GM20000 (cell line): ENCODE data around the gene ORMDL2.
"Not testable (repeated sequence)": the region's sequence is repeated elsewhere in the genome, so short reads cannot be mapped to it uniquely, and the experiment has no call there.

Source experiments
- DNase-seq: peaks from one replicate; pipeline ENCODE4 v3.0.0; 2012; ENCODE audit warnings: low spot score
- TF ChIP-seq, protein P1 (sequence below): IDR thresholded peaks from 2 replicates; pipeline ENCODE4 v1.5.1; 2012; ENCODE audit warnings: mild to moderate bottlenecking, control low read depth; ENCODE audit errors: extremely low read depth, missing control alignments

ORMDL2 gene

DNA sequence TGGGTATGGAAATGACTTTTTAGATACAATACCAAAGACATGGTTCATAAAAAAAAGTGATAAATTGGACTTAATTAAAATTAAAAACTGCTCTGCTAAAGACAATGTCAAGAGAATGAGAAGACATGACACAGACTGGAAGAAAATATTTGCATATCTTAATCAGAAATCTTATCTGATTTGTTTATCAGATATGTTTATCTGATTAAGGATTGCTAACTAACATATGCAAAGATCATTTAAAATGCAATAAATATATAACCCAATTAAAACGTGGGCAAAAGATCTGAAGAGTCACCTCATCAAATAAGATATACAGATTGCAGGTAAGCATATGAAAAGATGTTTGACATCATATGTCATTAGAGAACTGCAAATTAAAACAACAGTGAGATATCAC lies 34.9 kb downstream of the ORMDL2 start:
- DNase-seq: no peak
- TF ChIP-seq, protein P1, sequence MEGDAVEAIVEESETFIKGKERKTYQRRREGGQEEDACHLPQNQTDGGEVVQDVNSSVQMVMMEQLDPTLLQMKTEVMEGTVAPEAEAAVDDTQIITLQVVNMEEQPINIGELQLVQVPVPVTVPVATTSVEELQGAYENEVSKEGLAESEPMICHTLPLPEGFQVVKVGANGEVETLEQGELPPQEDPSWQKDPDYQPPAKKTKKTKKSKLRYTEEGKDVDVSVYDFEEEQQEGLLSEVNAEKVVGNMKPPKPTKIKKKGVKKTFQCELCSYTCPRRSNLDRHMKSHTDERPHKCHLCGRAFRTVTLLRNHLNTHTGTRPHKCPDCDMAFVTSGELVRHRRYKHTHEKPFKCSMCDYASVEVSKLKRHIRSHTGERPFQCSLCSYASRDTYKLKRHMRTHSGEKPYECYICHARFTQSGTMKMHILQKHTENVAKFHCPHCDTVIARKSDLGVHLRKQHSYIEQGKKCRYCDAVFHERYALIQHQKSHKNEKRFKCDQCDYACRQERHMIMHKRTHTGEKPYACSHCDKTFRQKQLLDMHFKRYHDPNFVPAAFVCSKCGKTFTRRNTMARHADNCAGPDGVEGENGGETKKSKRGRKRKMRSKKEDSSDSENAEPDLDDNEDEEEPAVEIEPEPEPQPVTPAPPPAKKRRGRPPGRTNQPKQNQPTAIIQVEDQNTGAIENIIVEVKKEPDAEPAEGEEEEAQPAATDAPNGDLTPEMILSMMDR: no peak

DNA sequence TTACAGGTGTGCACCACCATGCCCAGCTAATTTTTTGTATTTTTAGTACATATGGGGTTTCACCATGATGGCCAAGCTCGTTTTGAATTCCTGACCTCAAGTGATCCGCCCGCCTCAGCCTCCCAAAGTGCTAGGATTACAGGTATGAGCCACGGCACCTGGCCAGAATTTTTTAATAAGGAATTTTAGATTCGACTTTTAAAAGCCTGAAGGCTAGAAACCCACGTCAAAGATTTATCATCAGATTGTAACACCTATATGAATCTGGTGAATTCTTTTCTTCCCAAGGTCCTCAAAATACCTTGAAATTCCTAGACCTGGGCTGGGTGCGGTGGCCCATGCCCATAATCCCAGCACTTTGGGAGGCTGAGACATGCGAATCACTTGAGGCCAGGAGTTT lies 43.6 kb downstream of the ORMDL2 start:
- TF ChIP-seq, protein P1: no peak
- no peak for DNase-seq

DNA sequence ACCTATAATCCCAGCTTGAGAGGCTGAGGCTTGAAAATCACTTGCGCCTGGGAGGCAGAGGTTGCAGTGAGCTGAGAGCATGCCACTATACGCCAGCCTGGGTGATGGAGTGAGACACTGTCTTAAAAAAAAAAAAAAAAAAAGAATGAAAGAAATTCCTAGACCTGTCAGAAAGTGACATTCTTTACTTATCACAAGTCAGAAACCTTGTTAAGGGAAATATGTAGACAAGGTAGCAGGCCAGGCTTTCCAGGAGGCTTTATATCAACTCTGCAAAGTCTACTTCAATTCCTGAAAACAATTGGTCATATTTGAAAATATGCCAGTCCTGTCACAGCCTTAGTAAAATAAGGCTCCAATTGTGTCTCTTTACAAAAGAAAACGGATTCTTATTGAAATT lies 44.0 kb downstream of the ORMDL2 start:
- DNase-seq: no peak
- TF ChIP-seq, protein P1: no peak

DNA sequence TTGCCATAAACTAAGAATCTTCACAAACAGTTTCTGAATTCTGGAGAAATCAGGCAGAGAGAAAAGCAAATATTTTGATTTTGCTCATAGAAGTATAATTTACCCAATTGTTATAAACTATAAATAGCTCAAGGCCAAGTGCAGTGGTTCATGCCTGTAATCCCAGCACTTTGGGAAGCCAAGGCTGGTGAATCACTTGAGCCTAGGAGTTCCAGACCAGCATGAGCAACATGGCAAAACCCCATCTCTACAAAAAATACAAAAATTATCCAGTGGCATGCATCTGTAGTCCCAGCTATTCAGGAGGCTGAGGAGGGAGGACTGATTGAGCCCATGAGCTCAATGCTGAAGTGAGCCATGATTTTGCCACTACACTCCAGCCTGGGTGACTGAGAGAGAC lies 44.4 kb downstream of the ORMDL2 start:
- DNase-seq: no peak
- TF ChIP-seq, protein P1: no peak

DNA sequence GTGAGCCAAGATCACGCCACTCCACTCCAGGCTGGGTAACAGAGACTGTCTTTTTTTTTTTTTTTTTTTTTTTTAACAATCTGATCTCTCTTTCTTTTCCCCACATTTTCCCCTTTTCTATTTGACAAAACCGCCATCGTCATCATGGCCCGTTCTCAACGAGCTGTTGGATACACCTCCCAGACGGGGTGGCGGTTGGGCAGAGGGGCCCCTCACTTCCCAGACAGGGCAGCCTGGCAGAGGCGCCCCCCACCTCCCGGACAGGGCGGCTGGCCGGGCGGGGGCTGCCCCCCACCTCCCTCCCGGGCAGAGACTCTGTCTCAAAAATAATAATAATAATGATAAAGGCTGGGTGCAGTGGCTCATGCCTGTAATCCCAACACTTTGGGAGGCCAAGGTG lies 45.1 kb downstream of the ORMDL2 start:
- not testable (repeated sequence) for DNase-seq

DNA sequence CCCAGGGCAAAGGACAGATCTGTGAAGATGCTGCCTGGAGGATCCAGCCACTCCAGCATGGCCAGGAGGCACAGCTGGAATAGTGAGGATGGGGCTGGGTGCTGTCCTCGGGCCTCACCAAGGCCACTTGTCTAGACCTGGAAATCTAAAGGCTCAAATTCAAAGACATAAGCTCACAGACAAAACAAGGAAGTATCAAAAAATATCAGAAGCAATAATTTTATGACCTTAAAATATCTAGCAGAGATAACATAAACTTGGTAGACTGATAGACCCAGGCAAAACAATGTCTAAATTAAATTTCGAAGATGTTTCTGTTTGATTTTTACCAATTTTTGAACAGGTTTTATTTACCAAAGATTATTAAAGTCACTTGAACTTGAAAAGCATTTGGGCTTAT lies 47.5 kb downstream of the ORMDL2 start:
- DNase-seq: no peak
- TF ChIP-seq, protein P1: no peak

DNA sequence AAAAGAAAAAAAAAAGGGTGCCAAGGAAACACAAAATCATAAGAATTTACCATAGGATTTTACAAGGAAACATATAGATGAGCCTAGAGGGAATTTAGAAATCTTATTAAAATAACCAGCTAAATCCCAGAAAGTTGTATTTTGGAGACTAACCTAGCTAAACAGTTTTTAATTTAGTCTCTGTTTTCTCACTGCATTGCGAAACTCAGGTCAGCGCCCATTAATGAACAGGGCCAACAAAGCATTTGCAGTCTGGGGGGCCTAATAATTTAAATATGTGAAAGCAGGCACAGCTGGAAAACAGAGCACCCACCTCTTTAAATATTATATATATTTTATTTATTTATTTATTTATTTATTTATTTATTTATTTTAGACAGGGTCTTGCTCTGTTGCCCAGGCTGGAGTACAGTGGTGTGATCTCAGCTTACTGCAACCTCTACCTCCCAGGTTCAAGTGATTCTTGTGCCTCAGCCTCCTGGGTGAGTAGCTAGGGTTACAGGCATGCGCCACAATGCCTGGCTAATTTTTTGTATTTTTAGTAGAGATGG lies 48.7 kb downstream of the ORMDL2 start:
- DNase-seq: not testable (repeated sequence)
